Skeletal muscle tissue (tissue), 4 donors: ENCODE data around the gene THRAP3. TPM values are rescaled to one million over a fixed set of nuclear protein-coding genes. Genes with fewer than 3 reads are reported as not detected.
A peak's percentile ranks its signal among the peaks of the same experiment; 100 is the strongest.

Experiments used
- H3K27ac ChIP-seq: one replicate; pipeline ENCODE4 v1.7.0; 2013; ENCODE audit warnings: mild to moderate bottlenecking, low read depth, low read length, inconsistent platforms
- H3K27me3 ChIP-seq, 3 donors: one replicate each; pipeline ENCODE4 v1.7.0; 2013; ENCODE audit warnings: low read length in 3 of 3; ENCODE audit not compliant: control insufficient read depth in 3 of 3, insufficient read depth in 3 of 3
- H3K36me3 ChIP-seq, 3 donors: one replicate each; pipeline ENCODE4 v1.7.0; 2013; ENCODE audit warnings: low read length in 3 of 3; ENCODE audit not compliant: control insufficient read depth in 3 of 3, insufficient read depth in 3 of 3
- H3K4me1 ChIP-seq, 3 donors: one replicate each; pipeline ENCODE4 v1.7.0; 2013; ENCODE audit warnings: low read length in 3 of 3, mild to moderate bottlenecking in 3 of 3; ENCODE audit not compliant: control insufficient read depth in 3 of 3, insufficient read depth in 3 of 3
- H3K4me3 ChIP-seq, 3 donors: one replicate each; pipeline ENCODE4 v1.7.0; 2013; ENCODE audit warnings: low read length in 3 of 3
- H3K9ac ChIP-seq, 3 donors: one replicate each; pipeline ENCODE4 v1.7.0; 2013; ENCODE audit warnings: low read length in 3 of 3, mild to moderate bottlenecking in 3 of 3, moderate library complexity in 2 of 3, low read depth in 1 of 3
- H3K9me3 ChIP-seq, 3 donors: one replicate each; pipeline ENCODE4 v1.7.0; 2013; ENCODE audit warnings: low read length in 3 of 3; ENCODE audit not compliant: control insufficient read depth in 3 of 3
- total RNA-seq: library from RNA; depleted of rRNA; stranded (reverse); fragments of >200 nt; gene quantifications from one replicate; pipeline ENCODE4 v1.2.3, GENCODE V29; 2014
- donor health status: Osteomylitis.

Gene THRAP3
- total RNA-seq, 1 donor from 2014 or later = 51.7 TPM

- Histone ChIP-seq H3K27me3 (peaks cover 0 to 19% (median 6%) of the 10 kb centered on the region in 3 donors), H3K4me1 (peaks cover 11 to 24% (median 18%) of the 10 kb centered on the region in 3 donors), H3K36me3 (peaks cover 0 to 2% (median 0%) of the 10 kb centered on the region in 3 donors), H3K9me3 (no peaks in the 10 kb centered on the region), H3K27ac (peak overlapping the region; percentile 47), H3K4me3 (peak overlapping the region; percentile 48 to 67 (median 58)), H3K9ac (peak overlapping the region in 1 of 3 donors; percentile 50)
Observed at GRCh38 chr1:36321119-36321951, 97.1 kb downstream of the THRAP3 start.

- peak overlapping the region in 2 of 3 donors; percentile 50 to 56 for H3K9ac ChIP-seq
Observed at GRCh38 chr1:36322041-36322785, 98.0 kb downstream of the THRAP3 start.

GRCh38 chr1:36322786-36323635, 98.8 kb downstream of the THRAP3 start:
- Histone ChIP-seq H3K4me1 (peaks cover 11 to 24% (median 18%) of the 10 kb centered on the region in 3 donors), H3K36me3 (no peaks in the 10 kb centered on the region), H3K9me3 (no peaks in the 10 kb centered on the region), H3K9ac (peak overlapping the region; percentile 51 to 80 (median 56)), H3K27me3 (peaks cover 0 to 19% (median 6%) of the 10 kb centered on the region in 3 donors), H3K27ac (peak overlapping the region; percentile 71), H3K4me3 (peak overlapping the region; percentile 63 to 72 (median 63))

More at GRCh38 chr1:36322041-36322785, 98.0 kb downstream of the THRAP3 start:
- Histone ChIP-seq H3K27ac (peak overlapping the region; percentile 71), H3K27me3 (peaks cover 0 to 19% (median 6%) of the 10 kb centered on the region in 3 donors), H3K4me3 (peak overlapping the region; percentile 2 to 72 (median 63)), H3K4me1 (peaks cover 11 to 24% (median 18%) of the 10 kb centered on the region in 3 donors), H3K9me3 (no peaks in the 10 kb centered on the region), H3K36me3 (peaks cover 0 to 2% (median 0%) of the 10 kb centered on the region in 3 donors)

- Histone ChIP-seq H3K27ac (peak within 1 kb of the TSS; percentile 71), H3K4me3 (peak within 1 kb of the TSS; percentile 63 to 72 (median 63)), H3K9ac (peak within 1 kb of the TSS; percentile 51 to 80 (median 56)), H3K9me3 (no peaks in the 10 kb centered on the region), H3K36me3 (no peaks in the 10 kb centered on the region), H3K27me3 (peaks cover 0 to 19% (median 6%) of the 10 kb centered on the region in 3 donors), H3K4me1 (peaks cover 11 to 28% (median 21%) of the 10 kb centered on the region in 3 donors)
Observed at GRCh38 chr1:36323636-36324352, 99.6 kb downstream of the THRAP3 start, which contains the start of gene EVA1B. Gene EVA1B (minus strand): TSS chr1:36323645. CDS start chr1:36323037, 608 bp downstream.

GRCh38 chr1:36324353-36324703, 100.1 kb downstream of the THRAP3 start:
- peaks cover 11 to 30% (median 26%) of the 10 kb centered on the region in 3 donors for H3K4me1 ChIP-seq
- H3K36me3 ChIP-seq = no peaks in the 10 kb centered on the region
- no peak overlapping the region for H3K4me3 ChIP-seq
- H3K27ac ChIP-seq = peak overlapping the region; percentile 62
- H3K9ac ChIP-seq = peak overlapping the region in 1 of 3 donors; percentile 32
- no peaks in the 10 kb centered on the region for H3K9me3 ChIP-seq
- peaks cover 0 to 19% (median 6%) of the 10 kb centered on the region in 3 donors for H3K27me3 ChIP-seq

GRCh38 chr1:36326499-36326898, 102.3 kb downstream of the THRAP3 start:
- Histone ChIP-seq H3K4me3 (no peak overlapping the region), H3K9me3 (no peaks in the 10 kb centered on the region), H3K27ac (no peak overlapping the region), H3K27me3 (peaks cover 0 to 12% (median 3%) of the 10 kb centered on the region in 3 donors), H3K36me3 (no peaks in the 10 kb centered on the region), H3K4me1 (peaks cover 9 to 24% (median 21%) of the 10 kb centered on the region in 3 donors), H3K9ac (no peak overlapping the region)

GRCh38 chr1:36327421-36328087, 103.3 kb downstream of the THRAP3 start:
- no peak overlapping the region for H3K4me3 ChIP-seq
- peaks cover 0 to 6% (median 0%) of the 10 kb centered on the region in 3 donors for H3K27me3 ChIP-seq
- H3K27ac ChIP-seq = no peak overlapping the region
- H3K36me3 ChIP-seq = no peaks in the 10 kb centered on the region
- H3K9ac ChIP-seq = no peak overlapping the region
- H3K9me3 ChIP-seq = no peaks in the 10 kb centered on the region
- H3K4me1 ChIP-seq = peaks cover 7 to 18% (median 18%) of the 10 kb centered on the region in 3 donors

GRCh38 chr1:36328088-36328480, 103.8 kb downstream of the THRAP3 start:
- Histone ChIP-seq H3K36me3 (no peaks in the 10 kb centered on the region), H3K4me3 (no peak overlapping the region), H3K9ac (no peak overlapping the region), H3K27ac (no peak overlapping the region), H3K9me3 (no peaks in the 10 kb centered on the region), H3K27me3 (peaks cover 0 to 3% (median 0%) of the 10 kb centered on the region in 3 donors), H3K4me1 (peaks cover 7 to 18% (median 14%) of the 10 kb centered on the region in 3 donors)
